ENCODE data around the gene ERV3-1. TPM values are rescaled to one million over a fixed set of nuclear protein-coding genes. Genes with fewer than 3 reads are reported as not detected.
A peak's percentile ranks its signal among the peaks of the same experiment; 100 is the strongest.

Gene ERV3-1
- total and polyA plus RNA-seq, 9 of the 15 experiments (the other 6 are each of a cell fraction or from before 2014, with no cell fraction given), result 10.2 to 30.0 (median 22.0) TPM

DNA sequence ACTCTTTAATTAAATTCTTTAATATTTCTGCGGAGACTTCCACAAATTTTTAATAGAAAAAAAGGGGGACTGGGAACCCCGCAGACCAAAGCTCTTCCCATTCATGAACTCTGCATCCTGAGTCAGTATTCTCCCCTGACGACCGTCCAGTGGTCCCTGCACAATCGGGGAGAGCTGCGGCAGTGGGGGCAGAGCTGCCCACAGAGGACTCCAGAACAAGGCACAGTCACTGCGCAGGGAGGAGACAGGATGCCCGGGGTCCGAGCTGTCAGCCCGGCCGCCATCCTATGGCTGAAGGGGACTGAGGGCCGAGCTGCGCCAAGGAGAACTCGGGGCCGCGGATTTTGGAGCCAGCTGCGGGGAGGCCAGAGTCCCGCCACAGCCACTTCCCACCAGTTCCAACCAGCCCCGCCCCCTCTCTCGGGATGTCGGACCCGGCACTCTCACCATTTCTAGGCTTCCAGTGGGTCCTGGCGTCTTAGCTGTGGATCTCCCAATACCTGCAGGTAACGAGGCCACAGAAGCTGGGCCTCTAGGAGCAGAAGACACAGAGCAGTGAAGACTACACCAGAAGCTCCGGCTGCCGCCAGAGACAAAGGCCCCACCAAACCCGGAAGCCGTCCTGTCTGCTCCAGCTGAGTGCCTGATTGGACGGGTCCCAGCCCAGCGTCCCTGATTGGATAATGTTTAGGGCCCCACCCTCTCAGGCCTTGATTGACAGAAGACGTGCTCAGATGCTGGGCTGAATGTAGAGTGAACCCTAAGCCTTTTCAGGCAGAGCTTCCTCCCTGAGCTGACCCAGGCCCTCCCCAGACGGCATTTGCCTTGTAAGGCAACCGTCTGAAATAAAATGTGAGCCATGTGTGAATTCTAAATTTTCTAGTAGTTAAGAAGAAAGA is at the start of gene ERV3-1 (continued):
- no peak for TF ChIP-seq ZNF140 (CRISPR knock-in tag; IDR thresholded peaks at IDR 0.05)
- TF ChIP-seq ZFP30 (CRISPR knock-in tag; IDR thresholded peaks at IDR 0.05; ENCODE audit: borderline replicate concordance), result no peak
- no peak for TF ChIP-seq SLC30A9 (CRISPR knock-in tag; IDR thresholded peaks at IDR 0.05)
- TF ChIP-seq, protein P1, sequence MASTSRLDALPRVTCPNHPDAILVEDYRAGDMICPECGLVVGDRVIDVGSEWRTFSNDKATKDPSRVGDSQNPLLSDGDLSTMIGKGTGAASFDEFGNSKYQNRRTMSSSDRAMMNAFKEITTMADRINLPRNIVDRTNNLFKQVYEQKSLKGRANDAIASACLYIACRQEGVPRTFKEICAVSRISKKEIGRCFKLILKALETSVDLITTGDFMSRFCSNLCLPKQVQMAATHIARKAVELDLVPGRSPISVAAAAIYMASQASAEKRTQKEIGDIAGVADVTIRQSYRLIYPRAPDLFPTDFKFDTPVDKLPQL (IDR thresholded peaks at IDR 0.05; ENCODE audit: extremely low read depth, insufficient read length), result peak; percentile 7
- no peak for TF ChIP-seq ARHGAP35 (IDR thresholded peaks at IDR 0.05; ENCODE audit: partially characterized antibody)
- peak; percentile 92 for TF ChIP-seq MBD2 (IDR thresholded peaks at IDR 0.05; ENCODE audit: borderline replicate concordance, low read depth)
- no peak for TF ChIP-seq ZSCAN29 (IDR thresholded peaks at IDR 0.05)
- no peak for TF ChIP-seq ILF3 (IDR thresholded peaks at IDR 0.05; ENCODE audit: borderline replicate concordance)
- TF ChIP-seq, protein P2, sequence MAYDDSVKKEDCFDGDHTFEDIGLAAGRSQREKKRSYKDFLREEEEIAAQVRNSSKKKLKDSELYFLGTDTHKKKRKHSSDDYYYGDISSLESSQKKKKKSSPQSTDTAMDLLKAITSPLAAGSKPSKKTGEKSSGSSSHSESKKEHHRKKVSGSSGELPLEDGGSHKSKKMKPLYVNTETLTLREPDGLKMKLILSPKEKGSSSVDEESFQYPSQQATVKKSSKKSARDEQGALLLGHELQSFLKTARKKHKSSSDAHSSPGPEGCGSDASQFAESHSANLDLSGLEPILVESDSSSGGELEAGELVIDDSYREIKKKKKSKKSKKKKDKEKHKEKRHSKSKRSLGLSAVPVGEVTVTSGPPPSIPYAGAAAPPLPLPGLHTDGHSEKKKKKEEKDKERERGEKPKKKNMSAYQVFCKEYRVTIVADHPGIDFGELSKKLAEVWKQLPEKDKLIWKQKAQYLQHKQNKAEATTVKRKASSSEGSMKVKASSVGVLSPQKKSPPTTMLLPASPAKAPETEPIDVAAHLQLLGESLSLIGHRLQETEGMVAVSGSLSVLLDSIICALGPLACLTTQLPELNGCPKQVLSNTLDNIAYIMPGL (CRISPR knock-in tag; IDR thresholded peaks at IDR 0.05), result no peak
- no peak for TF ChIP-seq ETS2 (tag; IDR thresholded peaks at IDR 0.05; ENCODE audit: borderline replicate concordance, poor library complexity, severe bottlenecking)
- TF ChIP-seq PRMT5 (CRISPR knock-in tag; IDR thresholded peaks at IDR 0.05), result no peak
- TF ChIP-seq NUFIP1 (IDR thresholded peaks at IDR 0.05; ENCODE audit: partially characterized antibody), result no peak
- peak; percentile 54 to 62; a peak in 1 of 4 replicates for TF ChIP-seq MAZ (CRISPR knock-in tag; conservative IDR thresholded peaks at IDR 0.05 in 1 of 2, IDR thresholded peaks at IDR 0.05 in 1 of 2)
- TF ChIP-seq, protein P3, sequence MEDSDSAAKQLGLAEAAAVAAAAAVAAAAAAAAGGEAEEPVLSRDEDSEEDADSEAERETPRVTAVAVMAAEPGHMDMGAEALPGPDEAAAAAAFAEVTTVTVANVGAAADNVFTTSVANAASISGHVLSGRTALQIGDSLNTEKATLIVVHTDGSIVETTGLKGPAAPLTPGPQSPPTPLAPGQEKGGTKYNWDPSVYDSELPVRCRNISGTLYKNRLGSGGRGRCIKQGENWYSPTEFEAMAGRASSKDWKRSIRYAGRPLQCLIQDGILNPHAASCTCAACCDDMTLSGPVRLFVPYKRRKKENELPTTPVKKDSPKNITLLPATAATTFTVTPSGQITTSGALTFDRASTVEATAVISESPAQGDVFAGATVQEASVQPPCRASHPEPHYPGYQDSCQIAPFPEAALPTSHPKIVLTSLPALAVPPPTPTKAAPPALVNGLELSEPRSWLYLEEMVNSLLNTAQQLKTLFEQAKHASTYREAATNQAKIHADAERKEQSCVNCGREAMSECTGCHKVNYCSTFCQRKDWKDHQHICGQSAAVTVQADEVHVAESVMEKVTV (CRISPR knock-in tag; IDR thresholded peaks at IDR 0.05), result 0 out of 2 replicates have a peak, but pooled peaks have one; percentile 5
- TF ChIP-seq SP2 (IDR thresholded peaks at IDR 0.05; ENCODE audit: extremely low read depth, low read depth, low read length, poor library complexity, severe bottlenecking), result peak; percentile 60
- TF ChIP-seq, protein P4, sequence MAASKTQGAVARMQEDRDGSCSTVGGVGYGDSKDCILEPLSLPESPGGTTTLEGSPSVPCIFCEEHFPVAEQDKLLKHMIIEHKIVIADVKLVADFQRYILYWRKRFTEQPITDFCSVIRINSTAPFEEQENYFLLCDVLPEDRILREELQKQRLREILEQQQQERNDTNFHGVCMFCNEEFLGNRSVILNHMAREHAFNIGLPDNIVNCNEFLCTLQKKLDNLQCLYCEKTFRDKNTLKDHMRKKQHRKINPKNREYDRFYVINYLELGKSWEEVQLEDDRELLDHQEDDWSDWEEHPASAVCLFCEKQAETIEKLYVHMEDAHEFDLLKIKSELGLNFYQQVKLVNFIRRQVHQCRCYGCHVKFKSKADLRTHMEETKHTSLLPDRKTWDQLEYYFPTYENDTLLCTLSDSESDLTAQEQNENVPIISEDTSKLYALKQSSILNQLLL (CRISPR knock-in tag; IDR thresholded peaks at IDR 0.05; ENCODE audit: borderline replicate concordance), result no peak
- TF ChIP-seq EHMT2 (IDR thresholded peaks at IDR 0.05), result no peak
- TF ChIP-seq RB1 (IDR thresholded peaks at IDR 0.05; ENCODE audit: low read depth), result peak; percentile 77
- 0 out of 2 replicates have a peak, but pooled peaks have one; percentile 22 for TF ChIP-seq NR1H2 (CRISPR knock-in tag; IDR thresholded peaks at IDR 0.05)
- no peak for TF ChIP-seq RUNX1 (IDR thresholded peaks at IDR 0.05; ENCODE audit: low read depth)

All from K562 (cell line).